Astrocyte (in vitro differentiated cells and primary cell): ENCODE results near the gene HSD17B4.

Experiments
- EZH2 ChIP-seq: IDR thresholded peaks from 2 replicates; pipeline ENCODE4 v1.6.1; 2012; ENCODE audit warnings: mild to moderate bottlenecking, low read length, inconsistent platforms; ENCODE audit not compliant: insufficient read depth
- TF ChIP-seq, protein P1 (sequence below): IDR thresholded peaks from 2 replicates; pipeline ENCODE4 v1.5.1; 2011; ENCODE audit warnings: low read depth, mild to moderate bottlenecking, inconsistent platforms, low read length, moderate library complexity; ENCODE audit not compliant: insufficient read depth

DNA sequence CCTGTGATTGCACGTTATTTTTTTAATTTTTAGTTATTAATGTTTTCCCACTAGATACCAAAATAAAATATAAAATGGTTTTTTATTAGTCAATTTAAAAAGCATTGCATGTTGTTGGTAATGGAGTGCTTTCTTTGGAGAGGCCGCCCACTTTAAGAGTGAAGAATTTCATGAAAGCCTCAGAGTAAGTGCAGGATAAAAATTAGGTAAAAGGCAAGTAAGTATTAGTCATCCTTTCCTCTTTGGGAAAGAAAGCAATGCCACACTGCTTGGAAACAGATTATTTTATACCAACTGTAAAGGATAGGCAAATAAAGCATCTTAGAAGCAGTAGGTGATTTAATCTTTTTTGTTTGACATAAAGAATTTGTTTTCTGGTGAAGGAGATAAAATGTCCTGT lies 62.9 kb downstream of the HSD17B4 start:
- TF ChIP-seq, protein P1, sequence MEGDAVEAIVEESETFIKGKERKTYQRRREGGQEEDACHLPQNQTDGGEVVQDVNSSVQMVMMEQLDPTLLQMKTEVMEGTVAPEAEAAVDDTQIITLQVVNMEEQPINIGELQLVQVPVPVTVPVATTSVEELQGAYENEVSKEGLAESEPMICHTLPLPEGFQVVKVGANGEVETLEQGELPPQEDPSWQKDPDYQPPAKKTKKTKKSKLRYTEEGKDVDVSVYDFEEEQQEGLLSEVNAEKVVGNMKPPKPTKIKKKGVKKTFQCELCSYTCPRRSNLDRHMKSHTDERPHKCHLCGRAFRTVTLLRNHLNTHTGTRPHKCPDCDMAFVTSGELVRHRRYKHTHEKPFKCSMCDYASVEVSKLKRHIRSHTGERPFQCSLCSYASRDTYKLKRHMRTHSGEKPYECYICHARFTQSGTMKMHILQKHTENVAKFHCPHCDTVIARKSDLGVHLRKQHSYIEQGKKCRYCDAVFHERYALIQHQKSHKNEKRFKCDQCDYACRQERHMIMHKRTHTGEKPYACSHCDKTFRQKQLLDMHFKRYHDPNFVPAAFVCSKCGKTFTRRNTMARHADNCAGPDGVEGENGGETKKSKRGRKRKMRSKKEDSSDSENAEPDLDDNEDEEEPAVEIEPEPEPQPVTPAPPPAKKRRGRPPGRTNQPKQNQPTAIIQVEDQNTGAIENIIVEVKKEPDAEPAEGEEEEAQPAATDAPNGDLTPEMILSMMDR, result no peak
- TF ChIP-seq EZH2, result no peak
